Right lobe of liver (tissue), 4 donors: Measurements from ENCODE around the gene HBQ1.
"Not testable (repeated sequence)": the region's sequence is repeated elsewhere in the genome, so short reads cannot be mapped to it uniquely, and the experiment has no call there.

Source experiments
- CTCF ChIP-seq, 4 donors: fragments of 200-600 bp in 3 of 4; fragments of 450-650 bp in 1 of 4; IDR thresholded peaks; one replicate each; pipeline versions ENCODE4 v1.5.1 to v1.8.0; 2016 to 2022; ENCODE audit warnings: antibody characterized with exemption in 4 of 4, mild to moderate bottlenecking in 2 of 4
- POLR2A ChIP-seq: fragments of 450-650 bp; IDR thresholded peaks from one replicate; pipeline ENCODE4 v1.6.1; 2017; ENCODE audit warnings: antibody characterized with exemption, mild to moderate bottlenecking
- donor health status: DM: no; HTN: no; CAD: no.
- donor health status: DM: no; HTN: no; CAD: no.
- donor health status: DM: no; HTN: yes; CAD: no.

DNA sequence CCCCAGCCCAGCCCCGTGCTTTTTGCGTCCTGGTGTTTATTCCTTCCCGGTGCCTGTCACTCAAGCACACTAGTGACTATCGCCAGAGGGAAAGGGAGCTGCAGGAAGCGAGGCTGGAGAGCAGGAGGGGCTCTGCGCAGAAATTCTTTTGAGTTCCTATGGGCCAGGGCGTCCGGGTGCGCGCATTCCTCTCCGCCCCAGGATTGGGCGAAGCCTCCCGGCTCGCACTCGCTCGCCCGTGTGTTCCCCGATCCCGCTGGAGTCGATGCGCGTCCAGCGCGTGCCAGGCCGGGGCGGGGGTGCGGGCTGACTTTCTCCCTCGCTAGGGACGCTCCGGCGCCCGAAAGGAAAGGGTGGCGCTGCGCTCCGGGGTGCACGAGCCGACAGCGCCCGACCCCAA is 4.3 kb upstream of the HBQ1 start:
- TF ChIP-seq CTCF (IDR thresholded peaks at IDR 0.05); POLR2A: not testable (repeated sequence)
